T-cell (primary cell): ENCODE data around the gene SNX9. TPM values are rescaled to one million over a fixed set of nuclear protein-coding genes. Genes with fewer than 3 reads are reported as not detected.
"Not testable (repeated sequence)": the region's sequence is repeated elsewhere in the genome, so short reads cannot be mapped to it uniquely, and the experiment has no call there.

Experiments used
- ATAC-seq, 4 experiments: fragments of 200-7000 bp in 3 of 4; fragments of 150-1000 bp in 1 of 4; cut with Tn5 transposase; replicated peaks in 1 of 4; 1 replicate in 3 of 4; 2 replicates in 1 of 4; pipeline ENCODE4 v1.10.0; 2021; ENCODE audit warnings: moderate library complexity in 3 of 4, mild to moderate bottlenecking in 2 of 4, moderate number of reproducible peaks in 1 of 4
- CTCF ChIA-PET, 2 donors: fragments of 300-600 bp; sonication (Branson Sonifier 250); formaldehyde crosslinking; loops; one replicate each; lab custom pipeline; 2022; ENCODE audit warnings: antibody characterized with exemption in 2 of 2; lab: Charles Lee
- POLR2A ChIA-PET, 2 donors: fragments of 300-600 bp; sonication (Branson Sonifier 250); formaldehyde crosslinking; loops; one replicate each; lab custom pipeline; 2022; ENCODE audit warnings: antibody characterized with exemption in 2 of 2; lab: Charles Lee
- DNase-seq, 35 experiments: peaks; one replicate each; pipeline versions ENCODE4 v3.0.0 to v3.0.0-alpha.2; 2013 to 2023
- H3K27ac ChIP-seq: one replicate; pipeline ENCODE4 v1.5.1; 2013; ENCODE audit warnings: low read length
- H3K27me3 ChIP-seq, 2 experiments: replicated peaks in 1 of 2; 1 replicate in 1 of 2; 2 replicates in 1 of 2; pipeline versions ENCODE4 v1.6.1 to v1.7.0; 2013; ENCODE audit warnings: low read length in 1 of 2, mixed read lengths in 1 of 2; ENCODE audit not compliant: control insufficient read depth in 2 of 2, insufficient read depth in 2 of 2; ENCODE audit errors: extremely low read depth in 1 of 2
- H3K36me3 ChIP-seq, 2 donors: 1 replicate in 1 of 2; 2 replicates in 1 of 2; pipeline versions ENCODE4 v1.6.1 to v1.7.0; 2013; ENCODE audit warnings: low read length in 1 of 2; ENCODE audit not compliant: control insufficient read depth in 2 of 2, insufficient read depth in 1 of 2; ENCODE audit errors: extremely low read depth in 1 of 2
- H3K4me1 ChIP-seq, 2 experiments: 1 replicate in 1 of 2; 2 replicates in 1 of 2; pipeline versions ENCODE4 v1.6.1 to v1.7.0; 2013; ENCODE audit warnings: low read length in 2 of 2, mixed read lengths in 1 of 2; ENCODE audit not compliant: insufficient read depth in 2 of 2, control insufficient read depth in 1 of 2; ENCODE audit errors: extremely low read depth in 1 of 2
- H3K4me3 ChIP-seq, 2 donors: 1 replicate in 1 of 2; 2 replicates in 1 of 2; pipeline versions ENCODE4 v1.5.1 to v1.7.0; 2013; ENCODE audit warnings: mild to moderate bottlenecking in 2 of 2, low read length in 1 of 2, moderate library complexity in 1 of 2; ENCODE audit not compliant: control insufficient read depth in 1 of 2; ENCODE audit errors: extremely low read depth in 1 of 2
- H3K9me3 ChIP-seq: 2 replicates; pipeline ENCODE4 v1.7.0; 2013
- H3K27ac Mint-ChIP-seq, 2 donors: one replicate each; pipeline ENCODE4 v1.8.0; 2020 to 2021; ENCODE audit warnings: mild to moderate bottlenecking in 2 of 2, mixed read lengths in 2 of 2
- H3K27me3 Mint-ChIP-seq, 2 donors: one replicate each; pipeline ENCODE4 v1.8.0; 2021 to 2022; ENCODE audit warnings: mixed read lengths in 2 of 2
- H3K36me3 Mint-ChIP-seq: one replicate; pipeline ENCODE4 v1.8.0; 2021; ENCODE audit warnings: mixed read lengths
- H3K4me1 Mint-ChIP-seq, 3 donors: one replicate each; pipeline ENCODE4 v1.8.0; 2020 to 2022; ENCODE audit warnings: mixed read lengths in 3 of 3, mild to moderate bottlenecking in 1 of 3
- H3K4me3 Mint-ChIP-seq, 3 donors: one replicate each; pipeline ENCODE4 v1.8.0; 2020 to 2022; ENCODE audit warnings: mild to moderate bottlenecking in 3 of 3, mixed read lengths in 3 of 3, moderate library complexity in 3 of 3
- H3K9me3 Mint-ChIP-seq, 3 donors: one replicate each; pipeline ENCODE4 v1.8.0; 2020 to 2022; ENCODE audit warnings: mixed read lengths in 3 of 3
- WGBS: methylation state at CpG from one replicate; pipeline ENCODE4 v1.1.5; 2013; ENCODE audit warnings: missing lambda C conversion rate; ENCODE audit not compliant: insufficient coverage; 5-methylcytosine and 5-hydroxymethylcytosine counted together
- total RNA-seq, 35 experiments: library from RNA in 6 of 35; stranded (reverse) in 6 of 35; fragments of 120-200 nt in 1 of 35; gene quantifications; one replicate each; pipeline versions ENCODE4 v1.2.1 to v1.2.4 and lab custom pipeline; 2013 to 2026

SNX9 gene
- total RNA-seq, 5 donors from 2014 or later (not counting 1 experiment from before 2014, with no cell fraction given), result 20.5 to 25.9 (median 23.7) TPM

DNA sequence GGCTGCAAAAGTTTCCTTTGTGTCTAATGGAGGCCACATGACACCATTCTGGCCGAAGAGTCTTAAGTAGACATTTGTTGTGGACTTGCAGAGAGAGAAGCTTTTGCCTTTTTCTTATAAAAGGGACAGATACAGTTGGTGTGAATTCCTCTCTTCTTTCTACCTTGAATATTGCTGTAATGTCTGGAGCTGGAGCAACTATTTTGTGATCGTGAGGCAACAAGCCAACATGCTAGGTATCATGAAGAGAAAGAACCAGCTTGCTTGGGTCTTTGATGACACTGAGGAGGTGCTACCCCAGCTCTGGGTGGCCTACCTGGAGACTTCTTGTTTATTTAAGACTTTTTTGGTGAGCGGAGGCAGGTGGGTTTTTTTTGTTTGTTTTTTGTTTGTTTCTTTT is 142.3 kb downstream of the SNX9 start:
- Histone ChIP-seq H3K9me3 (no peaks in the 10 kb centered on the region), H3K36me3 (no peaks in the 10 kb centered on the region), H3K4me3 (no peak overlapping the region), H3K4me1 (peaks cover 10 to 19% of the 10 kb centered on the region in 2 experiments), H3K27ac (no peak overlapping the region), H3K27me3 (peaks cover 0 to 2% of the 10 kb centered on the region in 2 experiments)
- no peak overlapping the region for H3K4me3 Mint-ChIP-seq
- ChIA-PET CTCF (no interaction called here), POLR2A (no interaction called here)
- WGBS, result 90% methylated on average over 2 of the region's 3 CpGs
- ATAC-seq (no peak), DNase-seq (no peak)
- peaks cover 0 to 1% of the 10 kb centered on the region in 2 donors for H3K27me3 Mint-ChIP-seq
- peaks cover 0 to 8% (median 3%) of the 10 kb centered on the region in 3 donors for H3K9me3 Mint-ChIP-seq
- no peaks in the 10 kb centered on the region for H3K36me3 Mint-ChIP-seq
- H3K4me1 Mint-ChIP-seq, result peaks cover 9 to 22% (median 19%) of the 10 kb centered on the region in 3 donors
- H3K27ac Mint-ChIP-seq, result no peak overlapping the region

- CTCF ChIA-PET, result no interaction called here
- Histone ChIP-seq H3K27ac (no peak overlapping the region), H3K36me3 (no peaks in the 10 kb centered on the region), H3K4me3 (no peak overlapping the region), H3K27me3 (peaks cover 0 to 2% of the 10 kb centered on the region in 2 experiments), H3K4me1 (peaks cover 10 to 19% of the 10 kb centered on the region in 2 experiments), H3K9me3 (no peaks in the 10 kb centered on the region)
- H3K4me3 Mint-ChIP-seq, result no peak overlapping the region
- 94% methylated on average over 5 of the region's 8 CpGs for WGBS
- peaks cover 0 to 1% of the 10 kb centered on the region in 2 donors for H3K27me3 Mint-ChIP-seq
- H3K4me1 Mint-ChIP-seq, result peaks cover 9 to 19% (median 17%) of the 10 kb centered on the region in 3 donors
- H3K36me3 Mint-ChIP-seq, result no peaks in the 10 kb centered on the region
- H3K27ac Mint-ChIP-seq, result no peak overlapping the region
- ATAC-seq (no peak), DNase-seq (no peak)
- POLR2A ChIA-PET, result no interaction called here
- peaks cover 0 to 8% (median 3%) of the 10 kb centered on the region in 3 donors for H3K9me3 Mint-ChIP-seq
Observed at GRCh38 chr6:157966589-157966977, 143.5 kb downstream of the SNX9 start.

DNA sequence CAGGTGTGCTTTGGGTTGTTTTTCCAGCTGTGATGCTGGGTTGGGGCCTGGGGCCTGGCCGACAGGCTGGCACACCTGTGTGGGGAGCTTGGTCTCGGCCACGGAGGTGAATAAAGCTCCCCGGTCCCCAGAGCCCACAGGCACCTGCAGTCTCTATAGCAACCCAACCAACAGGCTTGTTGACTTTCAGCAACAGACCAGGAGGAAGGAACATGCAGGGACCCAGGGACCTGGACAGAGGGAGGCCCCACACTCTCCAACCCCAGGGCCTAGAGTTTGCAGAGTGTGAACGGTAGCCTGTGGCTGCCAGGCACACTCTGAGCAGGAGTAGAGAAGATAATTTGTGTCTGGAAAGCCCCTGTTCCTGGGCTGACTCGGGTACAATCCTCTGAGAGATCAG is 144.0 kb downstream of the SNX9 start:
- 60% methylated on average over 1 of the region's 6 CpGs for WGBS
- Mint-ChIP-seq H3K27ac (no peak overlapping the region), H3K27me3 (no peaks in the 10 kb centered on the region), H3K9me3 (peaks cover 0 to 8% (median 3%) of the 10 kb centered on the region in 3 donors), H3K36me3 (no peaks in the 10 kb centered on the region), H3K4me3 (no peak overlapping the region), H3K4me1 (peaks cover 9 to 17% (median 16%) of the 10 kb centered on the region in 3 donors)
- POLR2A ChIA-PET, result interaction anchor here in 1 of 2 donors (0.6 kb wide), 1 partner anchor 744 kb away, joined by 4 read pairs; no protein-coding TSS in a partner anchor
- ATAC-seq, result no peak
- no peak overlapping the region for H3K27ac ChIP-seq
- DNase-seq, result no peak
- H3K4me1 ChIP-seq, result peaks cover 10 to 16% of the 10 kb centered on the region in 2 experiments
- peaks cover 0 to 2% of the 10 kb centered on the region in 2 experiments for H3K27me3 ChIP-seq
- no peaks in the 10 kb centered on the region for H3K9me3 ChIP-seq
- CTCF ChIA-PET, result no interaction called here
- no peak overlapping the region for H3K4me3 ChIP-seq
- H3K36me3 ChIP-seq, result no peaks in the 10 kb centered on the region

DNA sequence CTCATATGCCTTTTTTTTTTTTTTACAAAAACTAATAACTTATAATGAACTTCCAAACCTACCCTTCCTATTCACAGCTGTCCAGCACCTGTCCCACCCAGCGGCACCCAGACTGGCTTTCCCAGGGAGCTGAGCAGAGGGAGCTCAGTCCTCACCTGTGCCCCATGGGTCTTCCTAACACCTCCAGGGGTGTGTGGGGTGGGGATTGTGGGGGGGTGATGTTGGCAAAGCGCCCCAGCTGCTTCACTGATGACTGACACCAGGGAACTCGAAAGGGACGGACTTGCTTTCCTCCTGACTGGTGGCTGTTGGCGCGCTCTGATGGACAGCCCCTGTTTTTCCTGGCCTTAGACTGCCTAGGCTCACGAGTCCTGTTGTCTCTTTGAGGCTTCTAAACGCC is 144.4 kb downstream of the SNX9 start:
- no peaks in the 10 kb centered on the region for H3K36me3 ChIP-seq

DNA sequence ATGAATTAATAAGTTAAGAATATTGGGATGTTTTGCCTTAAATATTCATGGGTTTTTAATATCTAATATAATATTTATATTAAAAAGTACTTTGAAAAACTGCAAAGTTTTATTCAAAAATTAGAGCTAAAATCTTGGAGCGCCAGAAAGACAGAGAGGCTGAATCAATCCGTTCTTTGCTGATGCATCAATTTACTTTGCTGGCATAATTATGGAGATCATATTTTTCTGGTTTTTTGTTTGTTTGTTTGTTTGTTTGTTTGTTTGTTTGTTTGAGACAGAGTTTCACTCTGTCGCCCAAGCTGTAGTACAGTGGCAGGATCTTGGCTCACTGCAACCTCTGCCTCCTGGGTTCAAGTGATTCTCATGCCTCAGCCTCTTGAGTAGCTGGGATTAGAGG is 149.1 kb downstream of the SNX9 start:
- H3K4me3 Mint-ChIP-seq, DNase-seq, H3K27ac Mint-ChIP-seq, H3K9me3 Mint-ChIP-seq, H3K4me3 ChIP-seq, CTCF ChIA-PET, H3K27me3 ChIP-seq, H3K36me3 Mint-ChIP-seq, ATAC-seq, H3K36me3 ChIP-seq, H3K27me3 Mint-ChIP-seq, H3K4me1 ChIP-seq, H3K4me1 Mint-ChIP-seq, H3K9me3 ChIP-seq, H3K27ac ChIP-seq: not testable (repeated sequence)
- POLR2A ChIA-PET, result interaction anchor here in 1 of 2 donors (1.1 kb wide), 1 partner anchor 897 kb away, joined by 3 read pairs; no protein-coding TSS in a partner anchor
- WGBS, result 89% methylated on average over 2 of the region's 3 CpGs

More for the DNA sequence above, 144.4 kb downstream of the SNX9 start:
- Histone ChIP-seq H3K27me3 (peaks cover 0 to under 1% of the 10 kb centered on the region in 2 experiments), H3K27ac (no peak overlapping the region), H3K9me3 (no peaks in the 10 kb centered on the region), H3K4me3 (no peak overlapping the region), H3K4me1 (peaks cover 8 to 11% of the 10 kb centered on the region in 2 experiments)
- POLR2A ChIA-PET, result interaction anchor here (0.6 to 0.7 kb wide), 2 partner anchors 227 to 745 kb away, joined by 3 to 4 read pairs; no protein-coding TSS in a partner anchor
- no peak for DNase-seq
- WGBS, result 96% methylated on average over 4 of the region's 8 CpGs
- Mint-ChIP-seq H3K36me3 (no peaks in the 10 kb centered on the region), H3K4me1 (peaks cover 8 to 15% (median 13%) of the 10 kb centered on the region in 3 donors), H3K27ac (no peak overlapping the region), H3K27me3 (no peaks in the 10 kb centered on the region), H3K9me3 (peaks cover 0 to 8% (median 3%) of the 10 kb centered on the region in 3 donors), H3K4me3 (no peak overlapping the region)
- no peak for ATAC-seq
- CTCF ChIA-PET, result no interaction called here

GRCh38 chr6:157974341-157974894 is 151.4 kb downstream of the SNX9 start:
- H3K4me3 ChIP-seq, result no peak overlapping the region
- peaks cover 2% of the 10 kb centered on the region in 2 experiments for H3K4me1 ChIP-seq
- no peak overlapping the region for H3K4me3 Mint-ChIP-seq
- ChIA-PET CTCF (no interaction called here), POLR2A (interaction anchor here in 1 of 2 donors (0.6 kb wide), 1 partner anchor 11 kb away, joined by 3 read pairs; no protein-coding TSS in a partner anchor)
- no peaks in the 10 kb centered on the region for H3K36me3 ChIP-seq
- H3K4me1 Mint-ChIP-seq, result no peaks in the 10 kb centered on the region
- DNase-seq, result no peak
- H3K27me3 ChIP-seq, result no peaks in the 10 kb centered on the region
- no peaks in the 10 kb centered on the region for H3K27me3 Mint-ChIP-seq
- WGBS, result 74% methylated on average over 8 of the region's 9 CpGs
- H3K27ac ChIP-seq, result no peak overlapping the region
- ATAC-seq, result no peak
- H3K9me3 Mint-ChIP-seq, result no peaks in the 10 kb centered on the region
- H3K9me3 ChIP-seq, result no peaks in the 10 kb centered on the region
- H3K27ac Mint-ChIP-seq, result no peak overlapping the region
- H3K36me3 Mint-ChIP-seq, result no peaks in the 10 kb centered on the region
